GM10266 (cell line): ENCODE data around the gene MUS81.
A peak's percentile ranks its signal among the peaks of the same experiment; 100 is the strongest.

Experiments used
- DNase-seq: peaks from one replicate; pipeline ENCODE4 v3.0.0; 2012; ENCODE audit errors: extremely low spot score
- CTCF ChIP-seq: IDR thresholded peaks from 2 replicates; pipeline ENCODE4 v1.5.1; 2012; ENCODE audit warnings: mild to moderate bottlenecking, low read depth; ENCODE audit not compliant: control insufficient read depth, insufficient read depth; ENCODE audit errors: missing control alignments

Gene MUS81

GRCh38 chr11:65895482-65895981 is 35.3 kb downstream of the MUS81 start:
- DNase-seq, result no peak
- TF ChIP-seq CTCF, result no peak

- no peak for TF ChIP-seq CTCF
- no peak for DNase-seq
Observed at GRCh38 chr11:65896034-65896999, 36.1 kb downstream of the MUS81 start.

- no peak for DNase-seq
- no peak for TF ChIP-seq CTCF
Observed at GRCh38 chr11:65897020-65897471, 36.8 kb downstream of the MUS81 start.

GRCh38 chr11:65898656-65899355 is 38.6 kb downstream of the MUS81 start:
- DNase-seq, result no peak
- no peak for TF ChIP-seq CTCF

- no peak for TF ChIP-seq CTCF
- peak; percentile 65 for DNase-seq
Observed at GRCh38 chr11:65899356-65900124, 39.3 kb downstream of the MUS81 start.

- TF ChIP-seq CTCF, result no peak
- DNase-seq, result peak; percentile 90
Observed at GRCh38 chr11:65900125-65900898, 40.1 kb downstream of the MUS81 start, which contains the start of gene FOSL1. Gene FOSL1, minus strand, starts transcription at chr11:65900388. Its CDS starts 49 bp downstream, at chr11:65900339.
